Islet precursor cell (in vitro differentiated cells): Measurements from ENCODE around the gene AGL.
"Not testable (repeated sequence)": the region's sequence is repeated elsewhere in the genome, so short reads cannot be mapped to it uniquely, and the experiment has no call there.

Source experiments
- DNase-seq: peaks from one replicate; pipeline ENCODE4 v3.0.0-alpha.2; 2018

The AGL gene

GRCh38 chr1:99852648-99853047 is 2.5 kb downstream of the AGL start:
- DNase-seq, result no peak

- DNase-seq, result no peak
Observed at GRCh38 chr1:99855914-99856450, 5.8 kb downstream of the AGL start.

GRCh38 chr1:99857041-99857440 is 6.9 kb downstream of the AGL start:
- DNase-seq, result not testable (repeated sequence)

GRCh38 chr1:99858286-99858685 is 8.1 kb downstream of the AGL start:
- DNase-seq, result no peak

GRCh38 chr1:99858881-99859280 is 8.7 kb downstream of the AGL start:
- DNase-seq, result no peak

GRCh38 chr1:99860703-99861102 is 10.5 kb downstream of the AGL start:
- DNase-seq, result no peak

GRCh38 chr1:99867682-99868081 is 17.5 kb downstream of the AGL start:
- no peak for DNase-seq

GRCh38 chr1:99869304-99869703 is 19.1 kb downstream of the AGL start:
- no peak for DNase-seq

- no peak for DNase-seq
Observed at GRCh38 chr1:99869723-99870122, 19.6 kb downstream of the AGL start.

- DNase-seq, result no peak
Observed at GRCh38 chr1:99872063-99872462, 21.9 kb downstream of the AGL start.

- no peak for DNase-seq
Observed at GRCh38 chr1:99877568-99877967, 27.4 kb downstream of the AGL start.

GRCh38 chr1:99886179-99886578 is 36.0 kb downstream of the AGL start:
- DNase-seq, result no peak

GRCh38 chr1:99886841-99887240 is 36.7 kb downstream of the AGL start:
- DNase-seq, result no peak

GRCh38 chr1:99887890-99888289 is 37.7 kb downstream of the AGL start:
- no peak for DNase-seq

- no peak for DNase-seq
Observed at GRCh38 chr1:99891997-99892396, 41.8 kb downstream of the AGL start.

GRCh38 chr1:99903278-99903677 is 53.1 kb downstream of the AGL start:
- not testable (repeated sequence) for DNase-seq

- DNase-seq, result no peak
Observed at GRCh38 chr1:99906535-99906934, 56.4 kb downstream of the AGL start.

- no peak for DNase-seq
Observed at GRCh38 chr1:99917214-99917613, 67.1 kb downstream of the AGL start.

- DNase-seq, result no peak
Observed at GRCh38 chr1:99919220-99919619, 69.1 kb downstream of the AGL start.

- DNase-seq, result no peak
Observed at GRCh38 chr1:99934801-99935200, 84.6 kb downstream of the AGL start.

GRCh38 chr1:99935534-99935933 is 85.4 kb downstream of the AGL start:
- DNase-seq, result no peak

- no peak for DNase-seq
Observed at GRCh38 chr1:99936071-99936470, 85.9 kb downstream of the AGL start.

GRCh38 chr1:99942723-99943122 is 92.6 kb downstream of the AGL start:
- no peak for DNase-seq

GRCh38 chr1:99943223-99943794 is 93.1 kb downstream of the AGL start:
- peak; percentile 66 for DNase-seq

- no peak for DNase-seq
Observed at GRCh38 chr1:99944192-99944591, 94.0 kb downstream of the AGL start.
